ENCODE results near the gene CAV2. TPM values are rescaled to one million over a fixed set of nuclear protein-coding genes. Genes with fewer than 3 reads are reported as not detected.

The CAV2 gene
- total and polyA plus RNA-seq, 9 of the 15 experiments (the other 6 are each of a cell fraction or from before 2014, with no cell fraction given): 16.1 to 137 (median 38.3) TPM

- no peaks in the 10 kb centered on the region for H3K9me1 ChIP-seq (ENCODE audit: control insufficient read depth, insufficient read depth, low read length)
- no TSS peak for BruUV-seq (replicated peaks)
- TF ChIP-seq, protein P1, sequence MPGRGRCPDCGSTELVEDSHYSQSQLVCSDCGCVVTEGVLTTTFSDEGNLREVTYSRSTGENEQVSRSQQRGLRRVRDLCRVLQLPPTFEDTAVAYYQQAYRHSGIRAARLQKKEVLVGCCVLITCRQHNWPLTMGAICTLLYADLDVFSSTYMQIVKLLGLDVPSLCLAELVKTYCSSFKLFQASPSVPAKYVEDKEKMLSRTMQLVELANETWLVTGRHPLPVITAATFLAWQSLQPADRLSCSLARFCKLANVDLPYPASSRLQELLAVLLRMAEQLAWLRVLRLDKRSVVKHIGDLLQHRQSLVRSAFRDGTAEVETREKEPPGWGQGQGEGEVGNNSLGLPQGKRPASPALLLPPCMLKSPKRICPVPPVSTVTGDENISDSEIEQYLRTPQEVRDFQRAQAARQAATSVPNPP (IDR thresholded peaks at IDR 0.05; ENCODE audit: borderline replicate concordance, insufficient read depth, insufficient read length): no peak
- TF ChIP-seq KDM1A (IDR thresholded peaks at IDR 0.05) (no peak), SMAD2 (IDR thresholded peaks at IDR 0.05; ENCODE audit: low read depth, low read length) (no peak), ZNF644 (tag; IDR thresholded peaks at IDR 0.05; ENCODE audit: low read depth) (no peak)
- ChIA-PET CTCF (ENCODE audit: low intra/inter-chr PET ratio) (no interaction called here), POLR2A (no interaction called here)
- DNase-seq (ENCODE audit: extremely low read depth in 1 of 4, low spot score in 3 of 4) (no peak), ATAC-seq (no peak), FAIRE-seq (no peak)
- no peak overlapping the region for H3K4me3 ChIP-seq
- no peaks in the 10 kb centered on the region for H3K9me3 ChIP-seq (replicated peaks; ENCODE audit: control insufficient read depth, insufficient read depth, low read depth, low read length)
- H3K79me2 ChIP-seq (ENCODE audit: control insufficient read depth, insufficient read depth, low read length): no peaks in the 10 kb centered on the region
- peaks cover 9 to 14% of the 10 kb centered on the region in 2 experiments; a peak in 3 of 5 replicates for H3K27me3 ChIP-seq (ENCODE audit: control insufficient read depth in 2 of 2, insufficient read depth in 2 of 2, low read length in 2 of 2)
- H3K4me2 ChIP-seq (ENCODE audit: insufficient read depth, low read length): no peak overlapping the region
- no peaks in the 10 kb centered on the region for H4K20me1 ChIP-seq (replicated peaks; ENCODE audit: control insufficient read depth, insufficient read depth, low read length)
- H3K36me3 ChIP-seq (ENCODE audit: control insufficient read depth, insufficient read depth, low read length): no peaks in the 10 kb centered on the region
- H3K27ac ChIP-seq (ENCODE audit: extremely low read depth, low read depth, low read length): no peak overlapping the region
- H2AFZ ChIP-seq (ENCODE audit: low read depth, low read length): no peak overlapping the region
- H3K9ac ChIP-seq (ENCODE audit: insufficient read depth in 1 of 2, low read depth in 2 of 2, low read length in 2 of 2): no peak overlapping the region
- intact Hi-C loops (cut with micrococcal nuclease): no loop called here
- in situ Hi-C loops (cut with MboI): no loop called here
- H3K4me1 ChIP-seq (replicated peaks in 1 of 2; ENCODE audit: control insufficient read depth in 2 of 2, insufficient read depth in 2 of 2, low read length in 2 of 2): no peaks in the 10 kb centered on the region; a peak in 1 of 5 replicates
Observed at GRCh38 chr7:116540743-116541142, 41.2 kb downstream of the CAV2 start.

DNA sequence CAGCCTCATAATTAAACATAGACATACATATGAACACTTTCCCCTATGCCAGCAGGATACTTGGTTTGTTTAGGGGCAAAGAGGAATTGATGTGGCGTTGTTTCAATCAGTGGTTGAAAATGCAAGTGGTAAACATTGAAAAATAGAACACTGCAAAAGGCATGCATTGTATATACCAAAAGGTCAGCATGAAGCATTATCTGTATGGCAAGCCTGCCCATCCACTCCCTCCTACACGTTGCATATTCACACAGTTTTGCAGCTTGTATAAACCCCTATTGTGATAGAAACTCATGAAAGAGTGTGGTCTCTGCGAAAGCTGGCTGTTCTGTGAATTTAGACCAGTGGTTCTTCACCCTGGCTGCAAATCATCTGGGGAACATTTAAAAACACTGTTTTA, 42.4 kb downstream of the CAV2 start:
- H3K9ac ChIP-seq (ENCODE audit: insufficient read depth in 1 of 2, low read depth in 2 of 2, low read length in 2 of 2): no peak overlapping the region
- H3K36me3 ChIP-seq (ENCODE audit: control insufficient read depth, insufficient read depth, low read length): no peaks in the 10 kb centered on the region
- H3K27ac ChIP-seq (ENCODE audit: extremely low read depth, low read depth, low read length): no peak overlapping the region
- BruUV-seq (replicated peaks): no TSS peak
- H3K4me2 ChIP-seq (ENCODE audit: insufficient read depth, low read length): no peak overlapping the region
- in situ Hi-C loops (cut with MboI) (no loop called here), intact Hi-C loops (cut with micrococcal nuclease) (no loop called here)
- no peak for DNase-seq (ENCODE audit: extremely low read depth in 1 of 4, low spot score in 3 of 4)
- no peak for FAIRE-seq
- H2AFZ ChIP-seq (ENCODE audit: low read depth, low read length): no peak overlapping the region
- H3K79me2 ChIP-seq (ENCODE audit: control insufficient read depth, insufficient read depth, low read length): no peaks in the 10 kb centered on the region
- CTCF ChIA-PET (ENCODE audit: low intra/inter-chr PET ratio): no interaction called here
- H3K9me3 ChIP-seq (replicated peaks; ENCODE audit: control insufficient read depth, insufficient read depth, low read depth, low read length): no peaks in the 10 kb centered on the region
- 2% methylated on average over 3 of the region's 3 CpGs for WGBS (ENCODE audit: insufficient coverage, low coverage, missing lambda C conversion rate)
- POLR2A ChIA-PET: no interaction called here
- 0 out of 3 replicates have a peak, but pooled peaks have one; percentile 18 for ATAC-seq
- no peaks in the 10 kb centered on the region for H4K20me1 ChIP-seq (replicated peaks; ENCODE audit: control insufficient read depth, insufficient read depth, low read length)
- H3K9me1 ChIP-seq (ENCODE audit: control insufficient read depth, insufficient read depth, low read length): no peaks in the 10 kb centered on the region
- H3K27me3 ChIP-seq (ENCODE audit: control insufficient read depth in 2 of 2, insufficient read depth in 2 of 2, low read length in 2 of 2): peaks cover 9 to 14% of the 10 kb centered on the region in 2 experiments; a peak in 3 of 5 replicates
- no peak overlapping the region for H3K4me3 ChIP-seq
- H3K4me1 ChIP-seq (replicated peaks in 1 of 2; ENCODE audit: control insufficient read depth in 2 of 2, insufficient read depth in 2 of 2, low read length in 2 of 2): peaks cover 0 to 2% of the 10 kb centered on the region in 2 experiments; a peak in 2 of 5 replicates
- TF ChIP-seq, protein P2, sequence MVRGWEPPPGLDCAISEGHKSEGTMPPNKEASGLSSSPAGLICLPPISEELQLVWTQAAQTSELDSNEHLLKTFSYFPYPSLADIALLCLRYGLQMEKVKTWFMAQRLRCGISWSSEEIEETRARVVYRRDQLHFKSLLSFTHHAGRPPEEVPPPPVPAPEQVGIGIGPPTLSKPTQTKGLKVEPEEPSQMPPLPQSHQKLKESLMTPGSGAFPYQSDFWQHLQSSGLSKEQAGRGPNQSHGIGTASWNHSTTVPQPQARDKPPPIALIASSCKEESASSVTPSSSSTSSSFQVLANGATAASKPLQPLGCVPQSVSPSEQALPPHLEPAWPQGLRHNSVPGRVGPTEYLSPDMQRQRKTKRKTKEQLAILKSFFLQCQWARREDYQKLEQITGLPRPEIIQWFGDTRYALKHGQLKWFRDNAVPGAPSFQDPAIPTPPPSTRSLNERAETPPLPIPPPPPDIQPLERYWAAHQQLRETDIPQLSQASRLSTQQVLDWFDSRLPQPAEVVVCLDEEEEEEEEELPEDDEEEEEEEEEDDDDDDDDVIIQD (CRISPR knock-in tag; IDR thresholded peaks at IDR 0.05): no peak
- no peak for TF ChIP-seq MAFF (IDR thresholded peaks at IDR 0.05; ENCODE audit: low read length)
- TF ChIP-seq COPS2 (conservative IDR thresholded peaks at IDR 0.05): no peak
- TF ChIP-seq RAD51 (IDR thresholded peaks at IDR 0.05; ENCODE audit: borderline replicate concordance, low read depth): no peak
- TF ChIP-seq CCNT2 (IDR thresholded peaks at IDR 0.05; ENCODE audit: borderline replicate concordance, extremely low read depth, insufficient read length, low read depth, low read length): no peak
- TF ChIP-seq ZBTB9 (CRISPR knock-in tag; IDR thresholded peaks at IDR 0.05): no peak
- TF ChIP-seq SAFB (IDR thresholded peaks at IDR 0.05; ENCODE audit: borderline replicate concordance, low read depth, low read length): no peak
- no peak for TF ChIP-seq PTTG1 (tag; IDR thresholded peaks at IDR 0.05; ENCODE audit: low read depth)
- TF ChIP-seq HNRNPH1 (optimal IDR thresholded peaks at IDR 0.05; ENCODE audit: low read depth, low read length): no peak
- no peak for TF ChIP-seq HLTF (IDR thresholded peaks at IDR 0.05)

Data from K562 (cell line).